Esophagus muscularis mucosa (tissue), 4 donors: ENCODE results near the gene SPATA13. TPM values are rescaled to one million over a fixed set of nuclear protein-coding genes. Genes with fewer than 3 reads are reported as not detected.

Experiments used
- DNase-seq: peaks from one replicate; pipeline ENCODE4 v3.0.0-alpha.2; 2017; ENCODE audit errors: extremely low spot score
- H3K27ac ChIP-seq, 4 donors: fragments of 200-600 bp; sonication (generic); replicated peaks in 1 of 4; 1 replicate in 3 of 4; 2 replicates in 1 of 4; pipeline ENCODE4 v1.5.1; 2016 to 2019; ENCODE audit warnings: mild to moderate bottlenecking in 1 of 4
- H3K27me3 ChIP-seq, 4 donors: fragments of 200-600 bp; sonication (generic); one replicate each; pipeline versions ENCODE4 v1.5.1 to v1.6.0; 2016 to 2019
- H3K36me3 ChIP-seq, 4 donors: fragments of 200-600 bp; sonication (generic); one replicate each; pipeline ENCODE4 v1.5.1; 2016 to 2019
- H3K4me1 ChIP-seq, 4 donors: fragments of 200-600 bp; sonication (generic); one replicate each; pipeline ENCODE4 v1.5.1; 2016 to 2019
- H3K4me3 ChIP-seq, 4 donors: fragments of 200-600 bp; sonication (generic); 1 replicate in 2 of 4; 2 replicates in 2 of 4; pipeline ENCODE4 v1.5.1; 2016 to 2019; ENCODE audit warnings: mild to moderate bottlenecking in 4 of 4, moderate library complexity in 1 of 4
- H3K9me3 ChIP-seq, 4 donors: fragments of 200-600 bp; sonication (generic); 1 replicate in 3 of 4; 2 replicates in 1 of 4; pipeline ENCODE4 v1.5.1; 2016 to 2019
- EP300 ChIP-seq: sonication (generic); formaldehyde crosslinking; IDR thresholded peaks from one replicate; pipeline ENCODE4 v1.6.1; 2017; ENCODE audit warnings: antibody characterized with exemption
- POLR2A ChIP-seq: fragments of 450-650 bp; IDR thresholded peaks from one replicate; pipeline ENCODE4 v1.6.1; 2017; ENCODE audit warnings: antibody characterized with exemption, moderate library complexity, mild to moderate bottlenecking, low read depth
- POLR2AphosphoS5 ChIP-seq, 2 donors: sonication (generic); formaldehyde crosslinking; IDR thresholded peaks; one replicate each; pipeline ENCODE4 v1.6.1; 2017; ENCODE audit warnings: antibody characterized with exemption in 2 of 2
- WGBS: methylation state at CpG from one replicate; pipeline ENCODE4 v1.1.5; 2018; 5-methylcytosine and 5-hydroxymethylcytosine counted together
- intact Hi-C: fragments of 100-400 bp; cut with DNase I; formaldehyde crosslinking; loops from one replicate; pipeline ENCODE4 v1.15.1; 2023
- total RNA-seq, 4 donors: library from RNA; depleted of rRNA; stranded (reverse); fragments of >200 nt; gene quantifications; one replicate each; pipeline versions ENCODE4 v1.1.0 to v1.2.1, GENCODE V29; 2016
- TF ChIP-seq, protein P1 (sequence below), 3 experiments: fragments of 200-600 bp in 2 of 3; fragments of 450-650 bp in 1 of 3; sonication (generic) in 2 of 3; IDR thresholded peaks; one replicate each; pipeline ENCODE4 v1.5.1; 2017 to 2019; ENCODE audit warnings: antibody characterized with exemption in 3 of 3, mild to moderate bottlenecking in 2 of 3, moderate library complexity in 1 of 3

SPATA13 gene
- total RNA-seq, 4 donors from 2014 or later = 9.1 to 21.6 (median 17.1) TPM

DNA sequence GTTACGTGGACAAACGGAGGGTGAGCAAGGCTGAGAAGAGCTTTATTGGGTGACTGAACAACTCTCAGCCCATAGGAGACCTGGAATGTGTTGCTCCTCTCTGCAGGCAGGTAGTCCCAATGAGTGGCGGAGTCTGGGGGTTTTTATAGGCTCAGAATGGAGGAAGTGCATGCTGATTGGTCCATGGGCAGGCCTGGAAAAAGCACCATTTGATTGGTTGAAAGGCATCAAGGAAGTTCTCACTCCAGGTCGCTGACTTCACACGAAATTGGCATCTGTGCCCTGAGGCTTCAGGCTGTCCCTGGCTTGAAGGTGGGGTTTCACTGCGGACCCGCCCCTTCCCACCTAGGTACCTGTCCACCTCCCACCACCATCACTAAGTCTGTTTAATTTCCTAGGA lies 65.4 kb downstream of the SPATA13 start:
- no peaks in the 10 kb centered on the region for H3K9me3 ChIP-seq
- intact Hi-C loops = loop anchor here (5.0 to 10.0 kb wide), 2 partner anchors 171 to 304 kb away; no protein-coding TSS in a partner anchor
- H3K4me3 ChIP-seq = no peak overlapping the region
- no peaks in the 10 kb centered on the region for H3K27me3 ChIP-seq
- TF ChIP-seq EP300 = no peak
- no peak for TF ChIP-seq POLR2AphosphoS5 (IDR thresholded peaks at IDR 0.05)
- no peak for TF ChIP-seq POLR2A
- TF ChIP-seq, protein P1, sequence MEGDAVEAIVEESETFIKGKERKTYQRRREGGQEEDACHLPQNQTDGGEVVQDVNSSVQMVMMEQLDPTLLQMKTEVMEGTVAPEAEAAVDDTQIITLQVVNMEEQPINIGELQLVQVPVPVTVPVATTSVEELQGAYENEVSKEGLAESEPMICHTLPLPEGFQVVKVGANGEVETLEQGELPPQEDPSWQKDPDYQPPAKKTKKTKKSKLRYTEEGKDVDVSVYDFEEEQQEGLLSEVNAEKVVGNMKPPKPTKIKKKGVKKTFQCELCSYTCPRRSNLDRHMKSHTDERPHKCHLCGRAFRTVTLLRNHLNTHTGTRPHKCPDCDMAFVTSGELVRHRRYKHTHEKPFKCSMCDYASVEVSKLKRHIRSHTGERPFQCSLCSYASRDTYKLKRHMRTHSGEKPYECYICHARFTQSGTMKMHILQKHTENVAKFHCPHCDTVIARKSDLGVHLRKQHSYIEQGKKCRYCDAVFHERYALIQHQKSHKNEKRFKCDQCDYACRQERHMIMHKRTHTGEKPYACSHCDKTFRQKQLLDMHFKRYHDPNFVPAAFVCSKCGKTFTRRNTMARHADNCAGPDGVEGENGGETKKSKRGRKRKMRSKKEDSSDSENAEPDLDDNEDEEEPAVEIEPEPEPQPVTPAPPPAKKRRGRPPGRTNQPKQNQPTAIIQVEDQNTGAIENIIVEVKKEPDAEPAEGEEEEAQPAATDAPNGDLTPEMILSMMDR (IDR thresholded peaks at IDR 0.05) = no peak
- peaks cover 0 to 7% (median 2%) of the 10 kb centered on the region in 4 donors for H3K4me1 ChIP-seq
- WGBS = 97% methylated on average over 7 of the region's 7 CpGs
- H3K27ac ChIP-seq = no peak overlapping the region
- no peak for DNase-seq
- H3K36me3 ChIP-seq = peaks cover 0 to 10% (median 5%) of the 10 kb centered on the region in 4 donors

DNA sequence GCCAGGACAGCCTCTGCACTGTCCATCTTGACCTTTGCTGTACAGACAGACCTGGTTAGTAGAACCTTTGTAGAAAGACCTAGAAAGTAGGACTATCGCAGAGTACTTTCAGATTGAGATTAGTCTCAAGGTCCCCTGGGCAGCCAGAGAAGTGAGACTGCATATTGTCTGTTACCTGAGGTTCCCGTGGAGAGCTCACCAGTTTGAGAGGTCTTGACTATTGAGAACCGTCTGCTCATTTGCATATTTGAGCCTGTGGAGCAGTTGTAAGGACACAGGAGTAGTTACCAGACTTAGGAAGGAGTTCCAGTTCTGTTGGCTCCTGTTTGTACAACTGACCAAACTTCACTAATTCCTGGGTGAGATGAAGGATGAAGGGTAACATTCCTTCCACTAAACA lies 66.2 kb downstream of the SPATA13 start:
- H3K27ac ChIP-seq = no peak overlapping the region
- 83% methylated on average over 3 of the region's 3 CpGs for WGBS
- TF ChIP-seq EP300 (no peak), POLR2A (no peak), POLR2AphosphoS5 (IDR thresholded peaks at IDR 0.05) (no peak)
- TF ChIP-seq, protein P1 (IDR thresholded peaks at IDR 0.05) = no peak
- no peak overlapping the region for H3K4me3 ChIP-seq
- H3K36me3 ChIP-seq = peaks cover 0 to 10% (median 5%) of the 10 kb centered on the region in 4 donors
- peaks cover 0 to 7% (median 2%) of the 10 kb centered on the region in 4 donors for H3K4me1 ChIP-seq
- H3K27me3 ChIP-seq = no peaks in the 10 kb centered on the region
- no peak for DNase-seq
- H3K9me3 ChIP-seq = no peaks in the 10 kb centered on the region
- intact Hi-C loops = loop anchor here (5.0 to 10.0 kb wide), 2 partner anchors 172 to 304 kb away; no protein-coding TSS in a partner anchor

- no peak overlapping the region for H3K4me3 ChIP-seq
Measured at GRCh38 chr13:24228852-24229458, 68.4 kb downstream of the SPATA13 start.

DNA sequence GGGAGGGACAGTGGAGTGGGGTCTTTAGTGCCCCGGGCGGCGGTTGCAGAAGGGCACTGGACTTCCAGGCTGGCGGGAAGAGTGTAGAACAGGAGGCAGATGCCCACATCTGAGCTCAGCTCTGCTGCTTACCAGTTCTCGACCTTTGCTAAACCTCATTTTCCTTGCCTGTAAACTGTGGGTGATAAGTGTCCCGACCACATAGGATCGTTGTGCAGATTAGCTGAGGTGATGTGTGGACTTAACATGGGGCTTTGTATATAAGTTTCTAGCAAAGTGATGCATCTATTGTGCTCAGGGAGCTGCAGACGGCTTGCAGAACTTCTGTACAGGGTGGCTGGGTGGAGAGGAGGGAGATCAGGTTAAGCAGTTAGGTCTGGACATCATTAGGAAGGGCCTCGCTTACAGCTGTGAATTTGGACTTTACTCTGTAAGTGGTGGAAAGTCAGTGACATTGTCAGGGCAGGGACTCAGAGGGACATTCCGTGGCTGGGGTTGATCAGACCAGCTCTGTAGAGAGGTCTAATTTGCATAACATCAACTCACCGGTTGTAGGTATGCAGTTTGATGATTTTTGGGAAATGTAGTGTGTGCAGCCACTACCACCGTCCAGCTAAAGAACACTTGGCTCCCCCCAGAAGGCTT lies 70.0 kb downstream of the SPATA13 start:
- no peaks in the 10 kb centered on the region for H3K36me3 ChIP-seq
- 84% methylated on average over 12 of the region's 12 CpGs for WGBS
- H3K4me3 ChIP-seq = no peak overlapping the region
- H3K27ac ChIP-seq = no peak overlapping the region
- intact Hi-C loops = no loop called here
- H3K4me1 ChIP-seq = peaks cover 7 to 25% (median 15%) of the 10 kb centered on the region in 4 donors
- no peaks in the 10 kb centered on the region for H3K27me3 ChIP-seq
- TF ChIP-seq POLR2A = no peak
- no peak for TF ChIP-seq POLR2AphosphoS5 (IDR thresholded peaks at IDR 0.05)
- TF ChIP-seq, protein P1 (IDR thresholded peaks at IDR 0.05) = no peak
- TF ChIP-seq EP300 = no peak
- H3K9me3 ChIP-seq = no peaks in the 10 kb centered on the region
- DNase-seq = peak; percentile 34

More at GRCh38 chr13:24228852-24229458, 68.4 kb downstream of the SPATA13 start:
- DNase-seq = no peak
- Histone ChIP-seq H3K4me1 (peaks cover 7 to 19% (median 13%) of the 10 kb centered on the region in 4 donors), H3K27ac (no peak overlapping the region), H3K27me3 (no peaks in the 10 kb centered on the region), H3K9me3 (no peaks in the 10 kb centered on the region), H3K36me3 (peaks cover 0 to 2% (median 0%) of the 10 kb centered on the region in 4 donors)
- WGBS = 41% methylated on average over 4 of the region's 4 CpGs
- TF ChIP-seq, protein P1 (IDR thresholded peaks at IDR 0.05) = peak; percentile 60 to 81 (median 68)
- no peak for TF ChIP-seq POLR2AphosphoS5 (IDR thresholded peaks at IDR 0.05)
- intact Hi-C loops = loop anchor here (5.0 to 10.0 kb wide), 2 partner anchors 174 to 307 kb away; no protein-coding TSS in a partner anchor
